Esophagus squamous epithelium (tissue), 4 donors: ENCODE measurements around the gene CEP112.

ENCODE experiments used
- CTCF ChIP-seq, 6 experiments: fragments of 450-650 bp in 4 of 6; fragments of 200-600 bp in 2 of 6; sonication (generic) in 2 of 6; IDR thresholded peaks; one replicate each; pipeline ENCODE4 v1.5.1; 2016 to 2019; ENCODE audit warnings: antibody characterized with exemption in 6 of 6, mild to moderate bottlenecking in 4 of 6, moderate library complexity in 4 of 6
- POLR2A ChIP-seq, 4 donors: fragments of 450-650 bp; IDR thresholded peaks; one replicate each; pipeline ENCODE4 v1.6.1; 2017; ENCODE audit warnings: antibody characterized with exemption in 4 of 4, mild to moderate bottlenecking in 4 of 4, moderate library complexity in 3 of 4

GRCh38 chr17:65786479-65786878, 405.5 kb downstream of the CEP112 start:
- no peak for TF ChIP-seq POLR2A (IDR thresholded peaks at IDR 0.05)
- no peak for TF ChIP-seq CTCF (IDR thresholded peaks at IDR 0.05)
